ENCODE measurements around the gene USH2A.

Gene USH2A

DNA sequence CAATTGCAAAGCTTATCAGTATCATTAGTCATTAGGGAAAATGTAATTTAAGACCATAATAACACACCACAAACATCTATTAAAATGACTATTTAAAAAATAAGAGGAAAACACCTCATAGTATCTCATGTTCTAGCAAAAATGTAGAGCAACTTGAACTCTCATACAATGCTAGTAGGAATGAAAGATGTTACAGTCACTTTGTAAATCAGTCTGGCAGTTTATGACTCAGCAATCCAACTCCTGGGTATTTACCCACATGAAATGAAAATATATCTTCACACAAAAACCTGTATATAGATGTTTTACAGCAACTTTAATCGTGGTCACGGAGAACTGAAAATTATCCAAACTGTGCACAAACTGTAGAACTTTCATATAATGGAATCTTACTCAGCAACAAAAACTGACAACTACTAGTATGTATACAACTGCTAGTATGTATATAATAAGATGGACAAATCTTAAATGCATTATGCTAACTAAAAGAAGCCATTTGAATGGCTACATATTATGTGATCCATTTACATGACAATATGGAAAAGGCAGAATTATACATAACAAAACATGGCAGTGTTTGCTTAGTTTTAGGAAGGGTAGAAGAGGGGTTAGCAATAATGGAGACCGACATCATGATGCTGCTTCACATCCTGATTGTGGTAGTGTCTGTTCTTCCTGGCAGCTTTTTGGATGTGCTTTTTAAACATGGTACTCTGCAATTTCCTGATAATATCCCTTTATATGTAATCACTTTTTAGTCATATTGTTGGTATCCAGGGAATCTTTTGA lies 589.1 kb downstream of the USH2A start:
- TF ChIP-seq, protein P1, sequence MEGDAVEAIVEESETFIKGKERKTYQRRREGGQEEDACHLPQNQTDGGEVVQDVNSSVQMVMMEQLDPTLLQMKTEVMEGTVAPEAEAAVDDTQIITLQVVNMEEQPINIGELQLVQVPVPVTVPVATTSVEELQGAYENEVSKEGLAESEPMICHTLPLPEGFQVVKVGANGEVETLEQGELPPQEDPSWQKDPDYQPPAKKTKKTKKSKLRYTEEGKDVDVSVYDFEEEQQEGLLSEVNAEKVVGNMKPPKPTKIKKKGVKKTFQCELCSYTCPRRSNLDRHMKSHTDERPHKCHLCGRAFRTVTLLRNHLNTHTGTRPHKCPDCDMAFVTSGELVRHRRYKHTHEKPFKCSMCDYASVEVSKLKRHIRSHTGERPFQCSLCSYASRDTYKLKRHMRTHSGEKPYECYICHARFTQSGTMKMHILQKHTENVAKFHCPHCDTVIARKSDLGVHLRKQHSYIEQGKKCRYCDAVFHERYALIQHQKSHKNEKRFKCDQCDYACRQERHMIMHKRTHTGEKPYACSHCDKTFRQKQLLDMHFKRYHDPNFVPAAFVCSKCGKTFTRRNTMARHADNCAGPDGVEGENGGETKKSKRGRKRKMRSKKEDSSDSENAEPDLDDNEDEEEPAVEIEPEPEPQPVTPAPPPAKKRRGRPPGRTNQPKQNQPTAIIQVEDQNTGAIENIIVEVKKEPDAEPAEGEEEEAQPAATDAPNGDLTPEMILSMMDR (IDR thresholded peaks at IDR 0.05), result no peak

GRCh38 chr1:215830226-215830810 lies 592.9 kb downstream of the USH2A start:
- TF ChIP-seq, protein P1 (IDR thresholded peaks at IDR 0.05), result no peak

DNA sequence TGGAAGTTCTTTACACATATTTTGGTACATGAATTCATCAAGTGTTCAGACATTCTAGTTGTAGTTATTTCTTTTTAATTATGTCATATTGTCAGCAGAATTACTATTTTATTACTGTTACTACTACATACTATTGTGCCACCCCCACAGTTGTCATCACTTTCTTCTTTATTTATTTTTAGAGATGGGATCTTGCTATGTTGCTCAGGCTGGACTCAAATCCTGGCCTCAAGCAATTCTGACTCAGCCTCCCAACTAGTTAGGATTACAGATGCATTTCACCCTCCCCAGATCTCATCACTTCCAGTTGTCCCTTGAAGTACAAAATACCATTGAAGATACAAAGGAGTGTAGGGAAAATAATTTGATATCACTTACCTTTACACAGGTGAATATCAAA lies 598.2 kb downstream of the USH2A start:
- TF ChIP-seq, protein P1 (IDR thresholded peaks at IDR 0.05), result no peak

- TF ChIP-seq, protein P1 (IDR thresholded peaks at IDR 0.05), result peak; percentile 31; the same call in 1 of the 2 replicates
Observed at GRCh38 chr1:215824245-215824644, 599.0 kb downstream of the USH2A start.

- TF ChIP-seq, protein P1 (IDR thresholded peaks at IDR 0.05), result no peak
Observed at GRCh38 chr1:215819114-215819513, 604.1 kb downstream of the USH2A start.

DNA sequence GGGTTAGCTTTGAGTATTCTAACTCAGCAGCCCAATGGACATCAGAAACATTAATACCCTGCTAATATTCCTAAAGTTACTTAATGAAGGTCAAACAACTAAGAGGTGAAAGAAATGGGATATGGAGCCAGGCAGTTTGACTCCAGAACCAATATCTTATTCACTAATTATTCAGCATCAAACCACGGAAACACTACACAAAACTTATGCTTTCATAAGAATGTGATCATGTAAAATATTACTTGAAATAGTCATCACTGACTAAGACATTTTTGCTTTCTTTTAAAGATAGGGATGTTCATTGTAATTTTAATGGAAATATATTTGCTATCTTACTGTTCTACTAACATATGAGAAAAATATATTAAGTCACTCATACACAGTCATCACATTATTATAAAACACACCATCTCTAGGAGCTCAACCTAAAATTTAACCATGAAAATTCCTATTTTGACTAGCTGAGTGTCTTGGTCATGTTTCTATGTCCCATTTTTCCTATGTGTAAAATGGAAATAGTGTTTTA lies 615.3 kb downstream of the USH2A start:
- TF ChIP-seq, protein P1 (IDR thresholded peaks at IDR 0.05), result no peak

DNA sequence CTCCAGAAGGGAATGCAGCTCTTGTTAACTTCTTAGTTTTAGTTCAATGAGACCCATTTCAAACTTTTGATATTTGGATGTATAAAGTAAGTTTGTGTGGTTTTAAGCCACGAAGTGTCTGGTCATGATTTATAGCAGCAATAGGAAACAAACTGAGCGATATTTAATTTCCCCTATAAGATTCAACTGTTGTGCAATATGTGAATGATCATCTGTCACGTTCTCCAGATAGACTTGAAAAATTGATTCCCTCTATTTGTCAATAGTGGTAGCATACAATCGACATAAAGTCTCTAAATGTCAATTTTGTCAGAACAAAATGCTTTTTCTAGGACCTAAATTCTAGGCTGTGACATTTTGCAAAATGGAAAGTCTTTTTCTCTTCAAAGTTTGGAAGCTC lies 616.0 kb downstream of the USH2A start:
- TF ChIP-seq, protein P1 (IDR thresholded peaks at IDR 0.05), result no peak

All from LNCAP (cell line).